MM.1S (cell line): ENCODE data around the gene TUBGCP6.

ENCODE experiments used
- EZH2 ChIP-seq: fragments of 300-600 bp; sonication (generic); optimal IDR thresholded peaks from 2 replicates; pipeline ENCODE3; 2017; ENCODE audit warnings: low read depth, mild to moderate bottlenecking, antibody characterized with exemption, low read length, mixed read lengths
- EZH2phosphoT487 ChIP-seq: fragments of 300-600 bp; sonication (generic); IDR thresholded peaks from 2 replicates; pipeline ENCODE4 v1.6.1; 2018; ENCODE audit warnings: antibody characterized with exemption, low read length
- TF ChIP-seq, protein P1 (sequence below): fragments of 300-600 bp; sonication (generic); IDR thresholded peaks from 2 replicates; pipeline ENCODE4 v1.5.1; 2016; ENCODE audit warnings: antibody characterized with exemption, low read length, mixed read lengths

DNA sequence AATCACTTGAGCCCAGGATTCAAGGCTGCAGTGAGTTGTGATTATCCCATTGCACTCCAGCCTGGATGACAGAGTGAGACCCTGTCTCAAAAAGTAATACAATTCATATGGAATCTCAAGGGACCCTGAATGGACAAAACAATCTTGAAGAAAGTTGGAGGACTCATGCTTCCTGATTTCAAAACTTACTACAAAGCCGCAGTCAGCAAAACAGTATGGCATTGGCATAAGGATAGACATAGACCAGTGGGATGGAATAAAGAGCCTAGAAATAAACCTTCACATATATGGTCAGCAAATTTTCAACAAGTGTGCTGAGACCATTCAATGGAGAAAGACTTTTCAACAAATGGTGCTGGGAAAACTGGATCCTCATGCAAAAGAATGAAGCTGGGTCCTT, 41.5 kb downstream of the TUBGCP6 start:
- TF ChIP-seq, protein P1, sequence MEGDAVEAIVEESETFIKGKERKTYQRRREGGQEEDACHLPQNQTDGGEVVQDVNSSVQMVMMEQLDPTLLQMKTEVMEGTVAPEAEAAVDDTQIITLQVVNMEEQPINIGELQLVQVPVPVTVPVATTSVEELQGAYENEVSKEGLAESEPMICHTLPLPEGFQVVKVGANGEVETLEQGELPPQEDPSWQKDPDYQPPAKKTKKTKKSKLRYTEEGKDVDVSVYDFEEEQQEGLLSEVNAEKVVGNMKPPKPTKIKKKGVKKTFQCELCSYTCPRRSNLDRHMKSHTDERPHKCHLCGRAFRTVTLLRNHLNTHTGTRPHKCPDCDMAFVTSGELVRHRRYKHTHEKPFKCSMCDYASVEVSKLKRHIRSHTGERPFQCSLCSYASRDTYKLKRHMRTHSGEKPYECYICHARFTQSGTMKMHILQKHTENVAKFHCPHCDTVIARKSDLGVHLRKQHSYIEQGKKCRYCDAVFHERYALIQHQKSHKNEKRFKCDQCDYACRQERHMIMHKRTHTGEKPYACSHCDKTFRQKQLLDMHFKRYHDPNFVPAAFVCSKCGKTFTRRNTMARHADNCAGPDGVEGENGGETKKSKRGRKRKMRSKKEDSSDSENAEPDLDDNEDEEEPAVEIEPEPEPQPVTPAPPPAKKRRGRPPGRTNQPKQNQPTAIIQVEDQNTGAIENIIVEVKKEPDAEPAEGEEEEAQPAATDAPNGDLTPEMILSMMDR, result no peak
- no peak for TF ChIP-seq EZH2
- TF ChIP-seq EZH2phosphoT487, result no peak
